Activated CD8-positive, alpha-beta memory T cell treated with anti-CD3 and anti-CD28 coated beads, Interleukin-2, amount 50 U/mL, for 1 hour (primary cell): ENCODE results near the gene ATP6V0E1.
"Not testable (repeated sequence)": the region's sequence is repeated elsewhere in the genome, so short reads cannot be mapped to it uniquely, and the experiment has no call there.

Experiments
- DNase-seq: peaks from one replicate; pipeline ENCODE4 v3.0.0-alpha.2; 2020; ENCODE audit errors: extremely low read depth

ATP6V0E1 gene

GRCh38 chr5:173004013-173004412, 20.4 kb downstream of the ATP6V0E1 start:
- no peak for DNase-seq

GRCh38 chr5:173004447-173004846, 20.9 kb downstream of the ATP6V0E1 start:
- no peak for DNase-seq

GRCh38 chr5:173010021-173010420, 26.4 kb downstream of the ATP6V0E1 start:
- no peak for DNase-seq

- no peak for DNase-seq
Observed at GRCh38 chr5:173010547-173011464, 27.2 kb downstream of the ATP6V0E1 start.

DNA sequence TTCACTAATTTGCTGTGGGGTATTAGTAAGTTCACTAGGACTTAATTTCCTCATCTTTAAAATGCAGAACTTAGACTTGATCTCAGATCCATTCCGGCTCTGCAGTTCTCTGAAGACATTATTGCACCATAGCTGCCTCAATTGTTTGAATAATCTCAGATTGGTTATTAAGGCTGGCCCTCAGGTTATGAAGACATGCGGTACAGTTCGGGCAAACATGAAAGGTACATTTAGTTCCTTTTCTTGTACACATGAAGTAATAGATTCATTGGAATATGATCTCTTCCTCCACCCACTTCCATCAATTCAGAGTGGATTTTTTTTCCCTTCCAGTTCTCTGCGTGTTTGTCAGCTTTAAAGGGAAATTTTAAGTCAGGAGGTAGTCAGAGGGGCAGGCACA, 28.0 kb downstream of the ATP6V0E1 start:
- DNase-seq: no peak

- DNase-seq: no peak
Observed at GRCh38 chr5:173012882-173013281, 29.3 kb downstream of the ATP6V0E1 start.

DNA sequence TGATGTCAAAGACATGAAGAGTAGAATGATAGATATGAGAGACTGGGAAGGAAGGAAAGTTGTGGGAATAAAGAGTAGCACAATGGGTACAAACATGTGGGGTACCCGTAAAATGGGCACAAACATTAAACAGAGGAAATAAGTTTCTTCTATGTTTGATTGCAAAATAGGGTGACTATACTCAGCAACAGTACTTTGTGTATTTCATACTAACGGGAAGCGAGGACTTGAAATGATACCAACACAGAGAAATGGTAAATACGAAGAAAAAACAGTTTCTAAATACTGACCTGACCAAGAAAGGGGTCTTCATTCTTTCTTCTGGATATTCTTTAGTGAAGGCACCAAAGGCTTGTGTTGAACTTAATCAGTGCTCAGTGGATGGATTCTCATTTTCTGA, 31.1 kb downstream of the ATP6V0E1 start:
- DNase-seq: no peak

DNA sequence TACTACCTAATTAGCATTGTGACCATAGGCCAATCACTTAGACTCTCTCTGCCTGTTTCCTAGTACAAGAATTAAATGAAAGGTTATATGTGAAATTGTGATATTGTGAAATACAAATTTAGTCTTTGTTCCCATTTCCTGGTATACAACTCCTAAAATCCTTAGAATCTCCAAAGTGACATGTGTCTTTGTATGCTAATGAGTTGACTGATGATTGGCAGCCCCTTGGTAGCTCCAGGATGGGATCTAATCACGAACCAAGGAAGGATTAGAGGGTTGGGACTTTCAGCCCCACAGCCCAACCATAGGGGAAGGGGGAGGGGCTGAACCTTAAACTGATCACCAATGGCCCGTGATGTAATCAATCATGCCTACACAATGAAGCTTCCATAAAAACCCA, 31.6 kb downstream of the ATP6V0E1 start:
- DNase-seq: no peak

- DNase-seq: no peak
Observed at GRCh38 chr5:173015598-173016455, 32.3 kb downstream of the ATP6V0E1 start.

GRCh38 chr5:173016598-173017046, 33.1 kb downstream of the ATP6V0E1 start:
- no peak for DNase-seq

DNA sequence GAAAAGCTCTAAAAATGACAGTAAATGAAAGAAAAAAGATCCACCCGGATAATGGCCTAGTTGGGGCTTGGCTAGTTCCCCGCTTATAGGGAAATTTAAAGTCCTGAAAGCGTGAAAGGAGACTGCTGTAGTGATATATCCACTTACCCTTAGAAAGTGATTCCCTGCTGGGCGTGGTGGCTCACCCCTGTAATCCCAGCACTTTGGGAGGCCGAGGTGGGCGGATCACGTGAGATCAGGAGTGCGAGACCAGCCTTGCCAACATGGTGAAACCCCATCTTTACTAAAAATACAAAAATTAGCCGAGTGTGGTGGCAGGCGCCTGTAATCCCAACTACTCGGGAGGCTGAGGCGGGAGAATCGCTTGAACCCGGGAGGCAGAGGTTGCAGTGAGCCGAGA, 33.5 kb downstream of the ATP6V0E1 start:
- DNase-seq: not testable (repeated sequence)

- DNase-seq: no peak
Observed at GRCh38 chr5:173018358-173018757, 34.8 kb downstream of the ATP6V0E1 start.

GRCh38 chr5:173020154-173020581, 36.6 kb downstream of the ATP6V0E1 start:
- DNase-seq: no peak

DNA sequence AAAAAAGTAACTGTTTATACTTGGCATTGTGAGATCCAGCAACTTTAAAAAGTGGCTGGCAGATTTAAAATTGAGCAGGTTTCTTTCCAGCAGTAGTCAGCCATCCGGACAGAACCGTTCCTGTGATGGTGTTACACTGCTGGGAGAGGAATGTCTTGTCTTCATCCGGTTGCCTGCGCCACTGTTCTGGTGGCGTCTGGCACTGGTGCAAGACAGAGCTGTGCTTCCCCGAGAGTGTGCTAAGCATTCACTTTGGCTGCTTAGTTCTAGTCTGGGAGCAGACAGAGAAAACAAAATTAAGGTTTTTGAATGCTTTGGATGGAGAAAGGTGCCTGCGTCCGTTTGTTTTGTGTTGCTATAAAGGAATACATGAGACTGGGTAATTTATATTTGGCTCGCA, 37.1 kb downstream of the ATP6V0E1 start:
- no peak for DNase-seq

DNA sequence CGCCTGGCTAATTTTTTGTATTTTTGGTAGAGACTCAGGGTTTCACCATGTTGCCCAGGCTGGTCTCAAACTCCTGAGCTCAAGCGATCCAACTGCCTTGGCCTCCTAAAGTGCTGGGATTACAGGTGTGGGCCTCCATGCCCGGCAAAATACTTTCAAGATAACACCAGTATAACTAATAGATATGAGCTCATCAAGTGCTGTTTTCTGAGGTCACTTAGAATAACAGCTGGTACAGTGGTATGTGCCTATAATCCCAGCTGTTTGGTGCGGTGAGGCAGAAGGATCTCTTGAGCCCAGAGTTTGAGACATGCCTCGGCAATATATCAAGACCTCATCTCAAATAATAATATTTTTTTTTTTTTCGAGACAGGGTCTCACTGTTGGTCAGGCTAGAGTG, 42.1 kb downstream of the ATP6V0E1 start:
- DNase-seq: no peak

- no peak for DNase-seq
Observed at GRCh38 chr5:173027905-173028304, 44.3 kb downstream of the ATP6V0E1 start.

- no peak for DNase-seq
Observed at GRCh38 chr5:173028811-173029327, 45.3 kb downstream of the ATP6V0E1 start.

DNA sequence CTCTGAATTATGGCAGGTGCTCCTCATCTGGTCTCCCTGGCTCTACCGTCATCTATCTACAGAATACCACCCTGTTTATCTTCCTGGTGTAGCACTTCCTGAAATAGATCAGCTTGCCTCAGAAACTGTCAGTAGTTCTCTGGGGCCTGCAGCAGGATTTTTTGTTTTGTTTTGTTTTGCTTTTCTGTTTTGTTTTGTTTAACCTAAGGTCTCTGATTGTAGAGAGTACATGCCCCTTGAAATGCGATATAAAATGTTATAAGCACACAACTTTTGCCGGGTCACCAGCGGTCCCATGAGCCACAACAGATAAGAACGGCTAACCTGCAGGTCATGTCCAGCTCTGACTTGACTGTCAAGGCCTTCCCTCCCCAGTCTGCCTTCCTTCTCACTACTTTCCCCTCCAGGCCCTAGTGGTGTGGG, 45.9 kb downstream of the ATP6V0E1 start:
- no peak for DNase-seq

DNA sequence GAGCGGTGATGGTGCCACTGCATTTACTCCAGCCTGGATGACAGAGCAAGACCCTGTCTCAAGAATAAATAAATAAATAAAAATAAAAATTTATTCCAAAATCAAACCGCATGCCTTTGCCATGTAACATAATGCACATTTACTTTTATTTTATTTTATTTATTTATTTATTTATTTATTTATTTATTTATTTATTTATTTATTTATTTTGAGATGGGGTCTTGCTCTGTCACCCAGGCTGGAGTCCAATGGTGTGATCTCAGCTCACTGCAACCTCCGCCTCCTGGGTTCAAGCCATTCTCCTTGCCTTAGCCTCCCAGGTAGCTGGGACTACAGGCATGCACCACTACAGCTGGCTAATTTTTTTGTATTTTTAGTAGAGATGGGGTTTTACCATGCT, 48.5 kb downstream of the ATP6V0E1 start:
- not testable (repeated sequence) for DNase-seq

- DNase-seq: no peak
Observed at GRCh38 chr5:173032730-173033129, 49.2 kb downstream of the ATP6V0E1 start.

- DNase-seq: no peak
Observed at GRCh38 chr5:173033923-173034322, 50.4 kb downstream of the ATP6V0E1 start.
